Thyroid gland (tissue), 4 donors: ENCODE results near the gene KCNJ11.

Experiments
- CTCF ChIP-seq, 6 experiments: fragments of 200-600 bp in 3 of 6; fragments of 450-650 bp in 3 of 6; sonication (generic) in 3 of 6; IDR thresholded peaks; one replicate each; pipeline ENCODE4 v1.5.1; 2016 to 2019; ENCODE audit warnings: antibody characterized with exemption in 6 of 6, mild to moderate bottlenecking in 2 of 6, inconsistent platforms in 1 of 6, moderate library complexity in 1 of 6
- POLR2A ChIP-seq, 2 donors: fragments of 450-650 bp; IDR thresholded peaks; one replicate each; pipeline ENCODE4 v1.6.1; 2017; ENCODE audit warnings: antibody characterized with exemption in 2 of 2, mild to moderate bottlenecking in 2 of 2, moderate library complexity in 1 of 2

GRCh38 chr11:17366495-17366894 lies 22.0 kb downstream of the KCNJ11 start:
- TF ChIP-seq POLR2A (IDR thresholded peaks at IDR 0.05) (no peak), CTCF (IDR thresholded peaks at IDR 0.05) (no peak)
